Chondrocyte (in vitro differentiated cells): ENCODE measurements around the gene UBASH3A. TPM values are rescaled to one million over a fixed set of nuclear protein-coding genes. Genes with fewer than 3 reads are reported as not detected.

ENCODE experiments used
- DNase-seq: peaks from one replicate; pipeline ENCODE4 v3.0.0; 2021; ENCODE audit warnings: mixed read lengths, low spot score
- H3K27ac Mint-ChIP-seq: one replicate; pipeline ENCODE4 v1.8.0; 2021; ENCODE audit warnings: mild to moderate bottlenecking, moderate library complexity, mixed read lengths; ENCODE audit not compliant: unreplicated experiment
- H3K27me3 Mint-ChIP-seq: 2 replicates; pipeline ENCODE4 v1.8.0; 2021; ENCODE audit warnings: low read depth, mixed read lengths
- H3K36me3 Mint-ChIP-seq: 2 replicates; pipeline ENCODE4 v1.8.0; 2021; ENCODE audit warnings: low read depth, mixed read lengths
- H3K4me1 Mint-ChIP-seq: 2 replicates; pipeline ENCODE4 v1.8.0; 2021; ENCODE audit warnings: low read depth, mild to moderate bottlenecking, mixed read lengths
- H3K4me3 Mint-ChIP-seq: one replicate; pipeline ENCODE4 v1.8.0; 2021; ENCODE audit warnings: mild to moderate bottlenecking, moderate library complexity, mixed read lengths; ENCODE audit not compliant: unreplicated experiment
- H3K9me3 Mint-ChIP-seq: 2 replicates; pipeline ENCODE4 v1.8.0; 2021; ENCODE audit warnings: low read depth, mixed read lengths
- CTCF ChIP-seq: fragments of 200-600 bp; sonication (generic); IDR thresholded peaks from 2 replicates; pipeline ENCODE4 v1.5.0; 2021; ENCODE audit warnings: antibody characterized with exemption, mild to moderate bottlenecking, moderate library complexity
- total RNA-seq: library from RNA; stranded (reverse); gene quantifications from 3 replicates; pipeline ENCODE4 v1.2.1, GENCODE V29; 2021

UBASH3A gene
- total RNA-seq, 1 donor from 2014 or later, result not detected

- Mint-ChIP-seq H3K4me3 (no peak overlapping the region), H3K36me3 (peaks cover 4% of the 10 kb centered on the region)
Observed at GRCh38 chr21:42421018-42421793, 17.5 kb downstream of the UBASH3A start.

GRCh38 chr21:42423197-42423675 lies 19.5 kb downstream of the UBASH3A start:
- Mint-ChIP-seq H3K27ac (no peak overlapping the region), H3K4me3 (no peak overlapping the region), H3K27me3 (peaks cover 53% of the 10 kb centered on the region), H3K4me1 (no peaks in the 10 kb centered on the region), H3K9me3 (peaks cover 17% of the 10 kb centered on the region), H3K36me3 (peaks cover 4% of the 10 kb centered on the region)
- no peak for DNase-seq
- TF ChIP-seq CTCF, result no peak

More at GRCh38 chr21:42421018-42421793, 17.5 kb downstream of the UBASH3A start:
- TF ChIP-seq CTCF, result no peak
- H3K9me3 Mint-ChIP-seq, result peaks cover 17% of the 10 kb centered on the region
- peaks cover 51% of the 10 kb centered on the region for H3K27me3 Mint-ChIP-seq
- H3K27ac Mint-ChIP-seq, result no peak overlapping the region
- no peaks in the 10 kb centered on the region for H3K4me1 Mint-ChIP-seq
- DNase-seq, result no peak

GRCh38 chr21:42423685-42424084 lies 20.0 kb downstream of the UBASH3A start:
- TF ChIP-seq CTCF, result no peak
- Mint-ChIP-seq H3K9me3 (peaks cover 17% of the 10 kb centered on the region), H3K4me1 (no peaks in the 10 kb centered on the region), H3K36me3 (peaks cover 4% of the 10 kb centered on the region), H3K27ac (no peak overlapping the region), H3K4me3 (no peak overlapping the region), H3K27me3 (peaks cover 53% of the 10 kb centered on the region)
- no peak for DNase-seq

- no peak overlapping the region for H3K4me3 Mint-ChIP-seq
- TF ChIP-seq CTCF, result no peak
- H3K27me3 Mint-ChIP-seq, result peaks cover 51% of the 10 kb centered on the region
- no peak overlapping the region for H3K27ac Mint-ChIP-seq
- peaks cover 11% of the 10 kb centered on the region for H3K9me3 Mint-ChIP-seq
- DNase-seq, result no peak
- no peaks in the 10 kb centered on the region for H3K4me1 Mint-ChIP-seq
- H3K36me3 Mint-ChIP-seq, result peaks cover 4% of the 10 kb centered on the region
Observed at GRCh38 chr21:42424914-42425541, 21.3 kb downstream of the UBASH3A start.

GRCh38 chr21:42425591-42425990 lies 21.9 kb downstream of the UBASH3A start:
- peaks cover 49% of the 10 kb centered on the region for H3K27me3 Mint-ChIP-seq
- H3K27ac Mint-ChIP-seq, result no peak overlapping the region
- DNase-seq, result no peak
- no peaks in the 10 kb centered on the region for H3K4me1 Mint-ChIP-seq
- H3K4me3 Mint-ChIP-seq, result no peak overlapping the region
- peaks cover 4% of the 10 kb centered on the region for H3K36me3 Mint-ChIP-seq
- TF ChIP-seq CTCF, result no peak
- H3K9me3 Mint-ChIP-seq, result peaks cover 10% of the 10 kb centered on the region
